ENCODE measurements around the gene CDC37L1.
"Not testable (repeated sequence)": the region's sequence is repeated elsewhere in the genome, so short reads cannot be mapped to it uniquely, and the experiment has no call there.

Gene CDC37L1

GRCh38 chr9:4679268-4680172 lies at the start of gene CDC37L1:
CDC37L1 (plus strand) TSS chr9:4679569; CDS start chr9:4679768, 199 bp downstream.
- ATAC-seq: peak; percentile 97 to 98

GRCh38 chr9:4630836-4631235 lies 48.5 kb upstream of the CDC37L1 start:
- no peak for ATAC-seq

GRCh38 chr9:4638968-4639367 lies 40.4 kb upstream of the CDC37L1 start:
- no peak for ATAC-seq

GRCh38 chr9:4639420-4639819 lies 39.9 kb upstream of the CDC37L1 start:
- no peak for ATAC-seq

- no peak for ATAC-seq
These were observed 39.3 kb upstream of the CDC37L1 start for GRCh38 chr9:4640027-4640426.

- no peak for ATAC-seq
These were observed 37.0 kb upstream of the CDC37L1 start for GRCh38 chr9:4642351-4642750.

GRCh38 chr9:4654084-4654483 lies 25.3 kb upstream of the CDC37L1 start:
- no peak for ATAC-seq

GRCh38 chr9:4654538-4654937 lies 24.8 kb upstream of the CDC37L1 start:
- no peak for ATAC-seq

- ATAC-seq: not testable (repeated sequence)
These were observed 23.2 kb upstream of the CDC37L1 start for GRCh38 chr9:4656196-4656595.

GRCh38 chr9:4656621-4657020 lies 22.7 kb upstream of the CDC37L1 start:
- ATAC-seq: no peak

- no peak for ATAC-seq
These were observed 21.8 kb upstream of the CDC37L1 start for GRCh38 chr9:4657426-4658159.

- ATAC-seq: not testable (repeated sequence)
These were observed 18.7 kb upstream of the CDC37L1 start for GRCh38 chr9:4660665-4661064.

- no peak for ATAC-seq
These were observed 18.2 kb upstream of the CDC37L1 start for GRCh38 chr9:4661165-4661564.

GRCh38 chr9:4661611-4662010 lies 17.8 kb upstream of the CDC37L1 start:
- ATAC-seq: no peak

- ATAC-seq: peak; percentile 77 to 81
These were observed 17.0 kb upstream of the CDC37L1 start, which contains the start of gene PLPP6 for GRCh38 chr9:4662108-4662988. PLPP6 (plus strand) TSS chr9:4662294; CDS start chr9:4662376, 82 bp downstream.

GRCh38 chr9:4662989-4663792 lies 16.2 kb upstream of the CDC37L1 start:
- ATAC-seq: no peak

- no peak for ATAC-seq
These were observed 15.4 kb upstream of the CDC37L1 start for GRCh38 chr9:4663956-4664355.

- no peak for ATAC-seq
These were observed 14.0 kb upstream of the CDC37L1 start for GRCh38 chr9:4665357-4665756.

GRCh38 chr9:4666042-4666699 lies 13.2 kb upstream of the CDC37L1 start, which contains the start of gene SPATA6L:
SPATA6L (minus strand) TSS chr9:4666480; CDS start chr9:4666250, 230 bp downstream.
- ATAC-seq: peak; percentile 23 to 39

GRCh38 chr9:4667681-4668080 lies 11.7 kb upstream of the CDC37L1 start:
- no peak for ATAC-seq

- no peak for ATAC-seq
These were observed 10.8 kb upstream of the CDC37L1 start for GRCh38 chr9:4668604-4669003.

Data from activated CD4-positive, CD25-positive, alpha-beta regulatory T cell treated with anti-CD3 and anti-CD28 coated beads, Interleukin-2, amount 50 U/mL, for 24 hours (primary cell).